Stomach (tissue), 4 donors: Measurements from ENCODE around the gene RPAP2.

Experiments used
- CTCF ChIP-seq, 7 experiments: fragments of 450-650 bp in 4 of 7; fragments of 200-600 bp in 3 of 7; sonication (generic) in 3 of 7; IDR thresholded peaks; one replicate each; pipeline ENCODE4 v1.5.1; 2016 to 2019; ENCODE audit warnings: antibody characterized with exemption in 7 of 7, control low read depth in 2 of 7, mild to moderate bottlenecking in 1 of 7
- POLR2A ChIP-seq, 4 donors: fragments of 450-650 bp; IDR thresholded peaks; one replicate each; pipeline ENCODE4 v1.6.1; 2016; ENCODE audit warnings: antibody characterized with exemption in 4 of 4, control low read depth in 2 of 4, mild to moderate bottlenecking in 1 of 4, moderate library complexity in 1 of 4
- POLR2AphosphoS5 ChIP-seq, 3 donors: sonication (generic); formaldehyde crosslinking; IDR thresholded peaks; one replicate each; pipeline ENCODE4 v1.6.1; 2016; ENCODE audit warnings: antibody characterized with exemption in 3 of 3

GRCh38 chr1:92298213-92298572 is 666 bp upstream of the RPAP2 start:
- TF ChIP-seq CTCF (IDR thresholded peaks at IDR 0.05) (no peak), POLR2AphosphoS5 (IDR thresholded peaks at IDR 0.05) (no peak), POLR2A (IDR thresholded peaks at IDR 0.05) (no peak)
